Muscle of leg (tissue), 11 donors: ENCODE results near the gene KCNK17. TPM values are rescaled to one million over a fixed set of nuclear protein-coding genes. Genes with fewer than 3 reads are reported as not detected.
"Not testable (repeated sequence)": the region's sequence is repeated elsewhere in the genome, so short reads cannot be mapped to it uniquely, and the experiment has no call there.

ENCODE experiments used
- DNase-seq: peaks from one replicate; pipeline ENCODE4 v3.0.0; 2013
- H3K27ac ChIP-seq: one replicate; pipeline ENCODE4 v1.5.1; 2013; ENCODE audit warnings: mild to moderate bottlenecking, low read length, control low read depth
- H3K27me3 ChIP-seq: one replicate; pipeline ENCODE4 v1.6.1; 2013; ENCODE audit warnings: low read length; ENCODE audit not compliant: control insufficient read depth, insufficient read depth
- H3K36me3 ChIP-seq: one replicate; pipeline ENCODE4 v1.6.1; 2013; ENCODE audit warnings: low read length; ENCODE audit not compliant: control insufficient read depth, insufficient read depth
- H3K4me1 ChIP-seq: one replicate; pipeline ENCODE4 v1.6.1; 2013; ENCODE audit warnings: low read length; ENCODE audit not compliant: control insufficient read depth, insufficient read depth
- H3K4me3 ChIP-seq: one replicate; pipeline ENCODE4 v1.5.1; 2013; ENCODE audit warnings: low read length, control low read depth
- H3K9me3 ChIP-seq: replicated peaks from 2 replicates; pipeline ENCODE4 v1.6.1; 2013; ENCODE audit warnings: low read depth, low read length; ENCODE audit not compliant: control insufficient read depth
- WGBS: methylation state at CpG from one replicate; pipeline ENCODE4 v1.1.5; 2013; ENCODE audit warnings: missing lambda C conversion rate; ENCODE audit not compliant: insufficient coverage; 5-methylcytosine and 5-hydroxymethylcytosine counted together
- polyA plus RNA-seq, 8 donors: library from polyadenylated mRNA; unstranded; fragments of 120-200 nt; gene quantifications; one replicate each; pipeline versions ENCODE4 v1.2.1 to v1.2.3, GENCODE V29; 2013; ENCODE audit warnings: inconsistent platforms in 1 of 8, low replicate concordance in 1 of 8; ENCODE audit not compliant: insufficient read length in 8 of 8, insufficient read depth in 1 of 8
- total RNA-seq: library from RNA; stranded (reverse); fragments of 120-200 nt; gene quantifications from one replicate; pipeline ENCODE4 v1.2.4, GENCODE V29; 2013

KCNK17 gene
- total and polyA plus RNA-seq, 9 donors: 0.08 to 1.3 (median 0.44) TPM; not detected in 4

GRCh38 chr6:39289490-39289889, 24.7 kb downstream of the KCNK17 start:
- H3K9me3 ChIP-seq: no peaks in the 10 kb centered on the region
- no peaks in the 10 kb centered on the region for H3K4me1 ChIP-seq
- no CpG with 5 or more reads among the region's 2 CpGs for WGBS
- peaks cover 4% of the 10 kb centered on the region for H3K27me3 ChIP-seq
- no peak overlapping the region for H3K4me3 ChIP-seq
- DNase-seq: no peak
- no peak overlapping the region for H3K27ac ChIP-seq
- no peaks in the 10 kb centered on the region for H3K36me3 ChIP-seq

GRCh38 chr6:39287601-39288000, 26.6 kb downstream of the KCNK17 start:
- peaks cover 2% of the 10 kb centered on the region for H3K27me3 ChIP-seq
- H3K4me3 ChIP-seq: no peak overlapping the region
- H3K27ac ChIP-seq: no peak overlapping the region
- no peaks in the 10 kb centered on the region for H3K9me3 ChIP-seq
- no peaks in the 10 kb centered on the region for H3K4me1 ChIP-seq
- no peaks in the 10 kb centered on the region for H3K36me3 ChIP-seq
- WGBS: 93% methylated on average over 3 of the region's 3 CpGs
- no peak for DNase-seq

DNA sequence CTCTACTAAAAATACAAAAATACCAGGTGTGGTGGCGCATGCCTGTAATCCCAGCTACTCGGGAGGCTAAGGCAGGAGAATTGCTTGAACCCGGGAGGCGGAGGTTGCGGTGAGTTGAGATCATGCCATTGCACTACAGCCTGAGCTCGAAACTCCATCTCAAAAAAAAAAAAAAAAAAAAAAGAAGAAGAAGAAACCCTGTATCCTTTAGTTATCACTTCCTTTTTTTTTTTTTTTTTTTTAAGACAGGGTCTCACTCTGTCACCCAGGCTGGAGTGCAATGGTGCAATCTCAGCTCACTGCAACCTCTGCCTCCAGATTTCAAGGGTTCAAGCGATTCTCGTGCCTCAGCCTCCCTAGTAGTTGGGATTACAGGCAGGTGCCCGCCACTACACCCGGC, 27.6 kb downstream of the KCNK17 start:
- H3K27ac ChIP-seq, H3K27me3 ChIP-seq, DNase-seq, H3K9me3 ChIP-seq, H3K4me1 ChIP-seq, H3K36me3 ChIP-seq, H3K4me3 ChIP-seq: not testable (repeated sequence)
- WGBS: 92% methylated on average over 2 of the region's 10 CpGs

DNA sequence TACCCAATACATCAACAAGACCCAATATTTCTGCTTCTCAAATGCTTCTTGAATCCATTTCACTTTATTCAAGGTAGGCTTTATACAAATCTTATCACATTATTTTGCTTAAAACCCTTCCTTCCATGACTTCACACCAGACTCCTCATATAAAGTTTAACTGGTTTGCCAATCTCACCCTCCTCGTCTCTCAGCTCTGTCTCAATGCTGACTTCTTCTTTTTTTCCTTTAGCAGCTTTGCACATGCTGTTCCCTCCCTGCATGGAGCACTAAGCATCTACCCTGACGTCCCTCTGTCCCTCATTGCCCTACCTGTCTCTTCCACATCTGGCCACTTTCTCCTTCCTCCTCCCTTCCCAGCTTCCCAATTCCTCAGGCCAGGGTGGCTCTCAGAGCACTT, 31.4 kb downstream of the KCNK17 start:
- Histone ChIP-seq H3K27me3 (peaks cover 8% of the 10 kb centered on the region), H3K9me3 (no peaks in the 10 kb centered on the region), H3K4me1 (no peaks in the 10 kb centered on the region), H3K27ac (no peak overlapping the region), H3K4me3 (no peak overlapping the region), H3K36me3 (no peaks in the 10 kb centered on the region)
- DNase-seq: no peak
- 55% methylated on average over 2 of the region's 2 CpGs for WGBS

- Histone ChIP-seq H3K36me3 (no peaks in the 10 kb centered on the region), H3K9me3 (no peaks in the 10 kb centered on the region), H3K4me3 (no peak overlapping the region), H3K4me1 (no peaks in the 10 kb centered on the region), H3K27me3 (peaks cover 8% of the 10 kb centered on the region), H3K27ac (no peak overlapping the region)
- WGBS: 73% methylated on average over 10 of the region's 11 CpGs
- DNase-seq: no peak
Measured at GRCh38 chr6:39281312-39281980, 32.8 kb downstream of the KCNK17 start.

GRCh38 chr6:39280247-39280731, 33.9 kb downstream of the KCNK17 start:
- WGBS: 36% methylated on average over 6 of the region's 8 CpGs
- no peaks in the 10 kb centered on the region for H3K4me1 ChIP-seq
- no peaks in the 10 kb centered on the region for H3K9me3 ChIP-seq
- no peak for DNase-seq
- H3K27me3 ChIP-seq: peaks cover 8% of the 10 kb centered on the region
- H3K27ac ChIP-seq: no peak overlapping the region
- no peaks in the 10 kb centered on the region for H3K36me3 ChIP-seq
- no peak overlapping the region for H3K4me3 ChIP-seq

DNA sequence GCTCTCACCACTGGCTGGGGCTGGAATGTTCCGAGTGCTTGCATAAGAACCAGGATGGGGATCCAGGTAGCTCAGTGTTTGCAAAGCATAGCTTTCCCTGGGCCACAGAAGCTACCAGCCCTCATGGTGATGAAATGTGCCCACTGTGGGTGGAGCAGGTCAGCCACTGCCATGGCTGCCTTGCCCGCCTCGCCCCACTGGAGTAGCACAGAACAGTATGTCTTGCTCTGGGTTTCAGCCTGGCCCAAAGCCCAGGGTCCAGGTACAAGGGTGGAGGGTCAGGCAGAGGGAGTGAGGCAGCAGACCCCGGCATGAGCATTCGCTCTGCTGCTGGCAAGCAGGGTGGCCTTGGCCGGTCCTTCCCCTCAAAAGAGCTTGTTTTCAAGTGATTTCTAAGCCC, 34.7 kb downstream of the KCNK17 start:
- H3K4me1 ChIP-seq: no peaks in the 10 kb centered on the region
- no peak overlapping the region for H3K4me3 ChIP-seq
- H3K9me3 ChIP-seq: no peaks in the 10 kb centered on the region
- 75% methylated on average over 6 of the region's 6 CpGs for WGBS
- H3K27me3 ChIP-seq: peaks cover 9% of the 10 kb centered on the region
- H3K36me3 ChIP-seq: no peaks in the 10 kb centered on the region
- DNase-seq: no peak
- no peak overlapping the region for H3K27ac ChIP-seq

DNA sequence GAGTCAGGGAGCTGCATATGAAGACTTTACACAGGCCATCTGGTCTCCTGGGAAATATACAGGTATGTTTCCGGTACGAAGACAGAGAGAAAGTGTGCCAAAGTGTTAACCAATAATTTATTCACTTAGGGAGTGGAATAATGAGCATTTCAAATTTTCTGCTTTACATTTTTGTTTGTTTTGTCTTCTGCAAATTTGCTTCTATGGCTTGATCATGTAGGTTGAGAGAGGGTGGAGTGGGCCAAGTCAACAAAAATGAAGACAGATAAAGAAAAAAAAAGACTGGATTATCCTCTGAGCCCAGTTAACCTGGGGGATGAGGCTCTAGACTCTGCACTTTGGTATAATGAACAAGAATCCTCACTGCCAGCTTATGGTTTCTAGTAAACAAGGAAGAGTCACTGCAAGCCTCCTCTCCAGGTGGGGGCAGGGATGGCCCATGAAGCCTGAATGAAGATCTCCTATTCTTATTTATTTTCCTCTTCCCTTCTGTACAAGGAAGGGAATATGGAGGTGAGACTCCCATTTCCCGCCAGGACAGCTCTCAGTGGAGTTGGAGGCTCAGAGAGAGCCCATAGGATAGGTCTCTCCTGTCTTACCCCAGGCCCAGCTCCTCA, 37.7 kb downstream of the KCNK17 start:
- Histone ChIP-seq H3K27ac (no peak overlapping the region), H3K4me1 (no peaks in the 10 kb centered on the region), H3K36me3 (no peaks in the 10 kb centered on the region), H3K4me3 (no peak overlapping the region), H3K27me3 (peaks cover 11% of the 10 kb centered on the region), H3K9me3 (no peaks in the 10 kb centered on the region)
- DNase-seq: no peak
- no CpG with 5 or more reads among the region's 3 CpGs for WGBS

DNA sequence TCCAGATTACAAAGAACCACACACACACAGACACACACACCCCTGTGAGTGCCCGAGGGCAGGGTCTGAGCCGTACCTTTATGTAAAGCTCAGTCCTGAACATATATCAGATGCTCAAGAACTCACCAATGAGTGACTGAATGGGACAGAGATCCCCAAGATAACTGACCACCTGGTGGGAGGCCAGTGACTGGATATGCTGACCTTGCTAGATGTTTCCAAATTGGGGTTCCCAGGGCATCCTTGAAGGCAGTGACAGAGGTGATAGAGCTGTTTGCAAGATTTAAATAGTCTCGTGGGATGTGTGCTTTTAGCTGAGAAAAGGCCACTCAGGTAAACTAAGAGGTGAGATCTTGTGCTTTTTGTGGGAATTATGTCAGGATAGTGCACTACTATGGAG, 39.3 kb downstream of the KCNK17 start:
- Histone ChIP-seq H3K27ac (no peak overlapping the region), H3K36me3 (no peaks in the 10 kb centered on the region), H3K4me1 (no peaks in the 10 kb centered on the region), H3K9me3 (no peaks in the 10 kb centered on the region), H3K27me3 (peaks cover 8% of the 10 kb centered on the region), H3K4me3 (no peak overlapping the region)
- DNase-seq: no peak
- WGBS: 86% methylated on average over 3 of the region's 3 CpGs

DNA sequence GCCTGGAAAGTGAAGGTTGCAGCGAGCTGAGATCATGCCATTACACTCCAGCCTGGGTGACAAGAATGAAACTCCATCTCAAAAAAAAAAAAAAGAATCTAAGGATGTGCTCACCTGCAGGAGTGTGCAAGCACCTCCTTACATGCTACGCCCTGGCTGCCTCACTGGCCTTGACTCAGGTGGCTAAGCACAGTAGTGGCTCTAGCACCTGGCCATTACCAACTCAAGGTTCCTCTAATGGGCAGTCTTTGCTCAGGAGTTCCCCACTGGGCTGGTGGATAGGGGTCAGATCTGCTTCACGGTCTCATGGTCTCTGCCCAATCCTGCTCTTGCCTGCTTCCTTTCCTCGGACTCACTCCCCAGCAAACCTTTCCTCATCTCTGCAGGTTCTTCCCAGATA, 39.7 kb downstream of the KCNK17 start:
- H3K27me3 ChIP-seq: peaks cover 7% of the 10 kb centered on the region
- no peak overlapping the region for H3K4me3 ChIP-seq
- no peak for DNase-seq
- 52% methylated on average over 3 of the region's 4 CpGs for WGBS
- H3K27ac ChIP-seq: no peak overlapping the region
- H3K9me3 ChIP-seq: no peaks in the 10 kb centered on the region
- H3K36me3 ChIP-seq: no peaks in the 10 kb centered on the region
- H3K4me1 ChIP-seq: no peaks in the 10 kb centered on the region
